IMR-90 (cell line): Measurements from ENCODE around the gene TCF20. TPM values are rescaled to one million over a fixed set of nuclear protein-coding genes. Genes with fewer than 3 reads are reported as not detected.

Experiments
- ATAC-seq: fragments of 200-7000 bp; cut with Tn5 transposase; 2 replicates; pipeline ENCODE4 v1.9.1; 2020; ENCODE audit warnings: low read depth, mild to moderate bottlenecking, moderate library complexity
- BruUV-seq: library from RNA; stranded (reverse); fragments of 400-500 nt; replicated peaks from 2 replicates; lab custom pipeline; 2021; lab: Mats Ljungman, UMichigan
- CTCF ChIA-PET: fragments of 300-600 bp; formaldehyde crosslinking; extraction: SDS; loops from one replicate; lab custom pipeline; 2021; ENCODE audit warnings: antibody characterized with exemption; lab: Yijun Ruan, JAX
- POLR2A ChIA-PET: fragments of 300-600 bp; sonication (Branson Sonifier 250); formaldehyde crosslinking; loops from one replicate; lab custom pipeline; 2022; ENCODE audit warnings: antibody characterized with exemption; ENCODE audit not compliant: unreplicated experiment; lab: Charles Lee
- DNase-seq: peaks from one replicate; pipeline ENCODE4 v3.0.0; 2013
- H2AFZ ChIP-seq: replicated peaks from 2 replicates; pipeline ENCODE3; 2013; ENCODE audit warnings: low read length, mild to moderate bottlenecking; ENCODE audit not compliant: poor library complexity
- H2AK5ac ChIP-seq: 2 replicates; pipeline ENCODE4 v1.6.1; 2013; ENCODE audit warnings: low read depth, low read length, inconsistent platforms
- H2AK9ac ChIP-seq: replicated peaks from 2 replicates; pipeline ENCODE3; 2013; ENCODE audit warnings: mild to moderate bottlenecking, low read depth, low read length, moderate library complexity; ENCODE audit not compliant: poor library complexity
- H2BK120ac ChIP-seq: 2 replicates; pipeline ENCODE4 v1.6.1; 2013; ENCODE audit warnings: low read depth, low read length, inconsistent platforms
- H2BK15ac ChIP-seq: 3 replicates; pipeline ENCODE4 v1.6.1; 2013; ENCODE audit warnings: low read depth, low read length, inconsistent platforms
- H2BK20ac ChIP-seq: 2 replicates; pipeline ENCODE4 v1.6.1; 2013; ENCODE audit warnings: low read depth, mild to moderate bottlenecking, inconsistent platforms, low read length, moderate library complexity
- H2BK5ac ChIP-seq: 2 replicates; pipeline ENCODE4 v1.6.1; 2013; ENCODE audit warnings: mild to moderate bottlenecking, low read depth, low read length, inconsistent platforms; ENCODE audit not compliant: poor library complexity, severe bottlenecking
- H3K14ac ChIP-seq: replicated peaks from 2 replicates; pipeline ENCODE4 v1.6.1; 2013; ENCODE audit warnings: low read depth, low read length, inconsistent platforms
- H3K18ac ChIP-seq: 2 replicates; pipeline ENCODE4 v1.6.1; 2013; ENCODE audit warnings: low read depth, low read length, control low read depth
- H3K23ac ChIP-seq: 2 replicates; pipeline ENCODE4 v1.6.1; 2013; ENCODE audit warnings: low read depth, low read length, inconsistent platforms
- H3K27ac ChIP-seq: 2 replicates; pipeline ENCODE4 v1.5.1; 2013; ENCODE audit warnings: mild to moderate bottlenecking, control low read depth, low read length; ENCODE audit not compliant: insufficient read depth
- H3K27me3 ChIP-seq: 2 replicates; pipeline ENCODE4 v1.6.1; 2013; ENCODE audit warnings: low read length; ENCODE audit not compliant: control insufficient read depth, insufficient read depth
- H3K36me3 ChIP-seq: 2 replicates; pipeline ENCODE4 v1.6.1; 2013; ENCODE audit warnings: low read length, mixed read lengths; ENCODE audit not compliant: control insufficient read depth, insufficient read depth
- H3K4ac ChIP-seq: 2 replicates; pipeline ENCODE4 v1.6.1; 2013; ENCODE audit warnings: low read depth, low read length, inconsistent platforms
- H3K4me1 ChIP-seq: 2 replicates; pipeline ENCODE4 v1.6.1; 2013; ENCODE audit warnings: low read length, mixed read lengths; ENCODE audit not compliant: control insufficient read depth, insufficient read depth
- H3K4me2 ChIP-seq: 2 replicates; pipeline ENCODE4 v1.6.1; 2013; ENCODE audit warnings: low read depth, mild to moderate bottlenecking, control low read depth, low read length, moderate library complexity
- H3K4me3 ChIP-seq: 2 replicates; pipeline ENCODE4 v1.5.1; 2013; ENCODE audit warnings: low read depth, mild to moderate bottlenecking, control low read depth, low read length, moderate library complexity; ENCODE audit not compliant: insufficient read depth
- H3K56ac ChIP-seq: 2 replicates; pipeline ENCODE4 v1.6.1; 2013; ENCODE audit warnings: low read length, inconsistent platforms; ENCODE audit not compliant: insufficient read depth; ENCODE audit errors: extremely low read depth
- H3K79me1 ChIP-seq, 2 experiments: 2 replicates each; pipeline ENCODE4 v1.6.1; 2013; ENCODE audit warnings: low read length in 2 of 2, inconsistent platforms in 1 of 2, low read depth in 1 of 2
- H3K9ac ChIP-seq: 2 replicates; pipeline ENCODE4 v1.6.1; 2013; ENCODE audit warnings: low read depth, low read length, control low read depth
- H3K9me1 ChIP-seq: 2 replicates; pipeline ENCODE4 v1.6.1; 2013; ENCODE audit warnings: low read length, inconsistent platforms; ENCODE audit not compliant: insufficient read depth
- H3K9me3 ChIP-seq: 2 replicates; pipeline ENCODE4 v1.6.1; 2013; ENCODE audit warnings: low read length; ENCODE audit not compliant: control insufficient read depth, insufficient read depth
- H4K20me1 ChIP-seq: 2 replicates; pipeline ENCODE4 v1.6.1; 2013; ENCODE audit warnings: low read length, inconsistent platforms; ENCODE audit not compliant: insufficient read depth
- H4K5ac ChIP-seq: 2 replicates; pipeline ENCODE4 v1.6.1; 2013; ENCODE audit warnings: mild to moderate bottlenecking, low read depth, low read length, control low read depth
- H4K8ac ChIP-seq, 2 experiments: 2 replicates each; pipeline ENCODE4 v1.6.1; 2013; ENCODE audit warnings: low read depth in 2 of 2, low read length in 2 of 2, control low read depth in 1 of 2, inconsistent platforms in 1 of 2
- H4K91ac ChIP-seq: 2 replicates; pipeline ENCODE4 v1.6.1; 2013; ENCODE audit warnings: low read depth, low read length, inconsistent platforms; ENCODE audit not compliant: insufficient read depth
- CEBPB ChIP-seq: IDR thresholded peaks from 2 replicates; pipeline ENCODE4 v1.6.1; 2012; ENCODE audit warnings: low read depth, low read length, improper control_type of control experiment
- CHD1 ChIP-seq: IDR thresholded peaks from 2 replicates; pipeline ENCODE4 v1.6.1; 2012; ENCODE audit warnings: low read depth, low read length, improper control_type of control experiment
- FOS ChIP-seq: fragments of 150-350 bp; IDR thresholded peaks from 2 replicates; pipeline ENCODE4 v1.6.1; 2016; ENCODE audit warnings: low read depth, low read length
- MAFK ChIP-seq: IDR thresholded peaks from 2 replicates; pipeline ENCODE4 v1.6.1; 2012; ENCODE audit warnings: low read depth, low read length, improper control_type of control experiment
- MAZ ChIP-seq: IDR thresholded peaks from 2 replicates; pipeline ENCODE4 v1.6.1; 2012; ENCODE audit warnings: low read depth, mild to moderate bottlenecking, low read length, improper control_type of control experiment, moderate library complexity, borderline replicate concordance
- NFE2L2 ChIP-seq: fragments of 150-350 bp; IDR thresholded peaks from 2 replicates; pipeline ENCODE4 v1.6.1; 2016; ENCODE audit warnings: low read depth, mild to moderate bottlenecking, low read length
- POLR2A ChIP-seq: IDR thresholded peaks from 2 replicates; pipeline ENCODE4 v1.6.1; 2012; ENCODE audit warnings: mild to moderate bottlenecking, low read depth, low read length
- RCOR1 ChIP-seq: IDR thresholded peaks from 2 replicates; pipeline ENCODE4 v1.6.1; 2012; ENCODE audit warnings: mild to moderate bottlenecking, low read length, improper control_type of control experiment; ENCODE audit not compliant: insufficient replicate concordance
- RFX5 ChIP-seq: IDR thresholded peaks from 2 replicates; pipeline ENCODE4 v1.8.0; 2012; ENCODE audit warnings: low read depth, mild to moderate bottlenecking, low read length, moderate library complexity
- SMC3 ChIP-seq: fragments of 150-350 bp; IDR thresholded peaks from 2 replicates; pipeline ENCODE4 v1.6.1; 2016; ENCODE audit warnings: low read depth, mild to moderate bottlenecking, antibody characterized with exemption, low read length, moderate library complexity
- WGBS, 2 experiments: methylation state at CpG; one replicate each; pipeline versions ENCODE4 v1.1.5 to v1.1.7; 2013; ENCODE audit warnings: missing lambda C conversion rate in 2 of 2; ENCODE audit not compliant: insufficient read length in 1 of 2; ENCODE audit errors: extremely low coverage in 2 of 2; 5-methylcytosine and 5-hydroxymethylcytosine counted together
- dilution Hi-C: fragments of 300-500 bp; cut with HindIII; formaldehyde crosslinking; loops from one replicate; pipeline ENCODE4 v1.14.3; 2018; ENCODE audit warnings: low sequenced_read_pairs; ENCODE audit not compliant: unreplicated experiment
- in situ Hi-C: fragments of 300-500 bp; cut with MboI; formaldehyde crosslinking; loops from 3 replicates; pipeline ENCODE4 v1.14.3; 2019; ENCODE audit warnings: low sequenced_read_pairs, inconsistent platforms, mixed read lengths
- intact Hi-C: fragments of 100-400 bp; cut with micrococcal nuclease; formaldehyde crosslinking; loops from 2 replicates; pipeline ENCODE4 v1.10.0; 2022
- polyA plus RNA-seq, 3 experiments: library from polyadenylated mRNA; depleted of rRNA; stranded (reverse); fragments of >200 nt; gene quantifications; 2 replicates each; pipeline ENCODE4 v1.2.3, GENCODE V29; 2012; ENCODE audit warnings: low replicate concordance in 1 of 3
- total RNA-seq: library from RNA; depleted of rRNA; stranded (reverse); fragments of >200 nt; gene quantifications from 2 replicates; pipeline ENCODE4 v1.2.3, GENCODE V29; 2012
- TF ChIP-seq, protein P1 (sequence below): fragments of 150-350 bp; IDR thresholded peaks from 2 replicates; pipeline ENCODE4 v1.6.1; 2016; ENCODE audit warnings: low read depth, mild to moderate bottlenecking, low read length, moderate library complexity, borderline replicate concordance
- TF ChIP-seq, protein P2 (sequence below): fragments of 150-350 bp; IDR thresholded peaks from 2 replicates; pipeline ENCODE4 v1.6.1; 2017; ENCODE audit warnings: mild to moderate bottlenecking, antibody characterized with exemption, low read length, low read depth
- TF ChIP-seq, protein P3 (sequence below): conservative IDR thresholded peaks from 2 replicates; pipeline ENCODE4 v1.5.1; 2012; ENCODE audit warnings: mild to moderate bottlenecking, low read depth, low read length, improper control_type of control experiment

TCF20 gene
- total and polyA plus RNA-seq, 2 of the 4 experiments (the other 2 are of a cell fraction) = 8.9 to 23.7 TPM

DNA sequence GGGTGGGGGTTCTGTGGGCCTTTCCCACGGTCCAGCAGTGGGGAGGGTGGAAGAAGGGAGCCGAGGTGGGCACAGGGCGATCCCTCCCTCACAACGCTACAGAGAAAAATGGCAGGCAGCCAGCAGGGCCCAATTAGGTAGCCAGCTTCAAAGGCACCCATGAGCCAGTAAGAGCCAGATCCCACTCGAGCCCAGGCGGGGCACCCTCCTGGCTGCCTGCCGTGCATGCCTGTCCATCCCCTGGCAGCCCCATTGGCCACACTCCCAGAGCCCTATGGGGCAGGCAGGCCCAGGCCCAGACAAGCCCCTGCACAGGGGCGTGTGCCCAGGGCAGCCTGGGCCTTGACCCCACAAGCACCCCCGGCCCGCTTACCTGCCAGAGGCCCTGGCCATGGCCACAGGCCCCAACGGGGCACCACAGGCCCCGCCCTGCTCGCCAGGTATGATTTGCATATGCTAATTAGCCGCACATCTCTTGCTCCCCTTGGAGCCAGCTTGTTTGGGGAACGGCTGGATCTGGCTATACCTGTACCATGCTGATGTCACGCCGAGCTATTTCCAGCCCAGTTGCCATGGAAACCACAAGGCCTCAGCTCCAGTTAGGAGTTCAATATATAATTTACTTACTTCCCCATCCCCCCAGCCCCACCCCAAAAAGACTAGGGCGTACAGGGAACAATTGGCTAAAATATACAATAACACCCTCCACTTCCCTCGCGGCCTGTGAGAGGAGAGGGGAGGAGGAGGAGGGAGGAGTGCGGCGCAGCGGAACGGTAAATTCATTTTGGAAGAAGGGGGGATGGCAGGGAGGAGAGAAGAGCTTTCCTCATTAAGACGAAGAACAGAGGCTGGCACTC lies 47.5 kb upstream of the TCF20 start:
- Histone ChIP-seq H2BK15ac (no peak overlapping the region), H3K18ac (no peak overlapping the region), H2BK5ac (no peak overlapping the region), H2AK5ac (no peak overlapping the region), H4K20me1 (peaks cover 6% of the 10 kb centered on the region; the same call in 1 of the 2 replicates), H3K36me3 (no peaks in the 10 kb centered on the region), H4K91ac (no peak overlapping the region), H2BK20ac (no peak overlapping the region), H2AK9ac (peak overlapping the region; percentile 42), H3K4me1 (no peaks in the 10 kb centered on the region), H3K4me3 (no peak overlapping the region), H3K9me3 (no peaks in the 10 kb centered on the region), H4K8ac (no peak overlapping the region), H3K27ac (no peak overlapping the region), H3K9ac (no peak overlapping the region), H3K79me1 (no peaks in the 10 kb centered on the region), H2AFZ (no peak overlapping the region), H4K5ac (no peak overlapping the region), H3K27me3 (peaks cover 14% of the 10 kb centered on the region; the same call in 1 of the 2 replicates), H3K9me1 (no peaks in the 10 kb centered on the region), H3K4ac (no peak overlapping the region), H3K4me2 (no peak overlapping the region), H3K14ac (no peak overlapping the region), H2BK120ac (no peak overlapping the region), H3K56ac (no peak overlapping the region), H3K23ac (no peak overlapping the region)
- no TSS peak for BruUV-seq
- POLR2A ChIA-PET = no interaction called here
- CTCF ChIA-PET = no interaction called here
- intact Hi-C loops (no loop called here), dilution Hi-C loops (no loop called here), in situ Hi-C loops (no loop called here)
- ATAC-seq = no peak
- no peak for DNase-seq
- WGBS, 2 experiments = 79% methylated on average over 6 of the region's 25 CpGs; no CpG with 5 or more reads in 1 of the 2 experiments
- TF ChIP-seq MAZ = no peak
- TF ChIP-seq, protein P1, sequence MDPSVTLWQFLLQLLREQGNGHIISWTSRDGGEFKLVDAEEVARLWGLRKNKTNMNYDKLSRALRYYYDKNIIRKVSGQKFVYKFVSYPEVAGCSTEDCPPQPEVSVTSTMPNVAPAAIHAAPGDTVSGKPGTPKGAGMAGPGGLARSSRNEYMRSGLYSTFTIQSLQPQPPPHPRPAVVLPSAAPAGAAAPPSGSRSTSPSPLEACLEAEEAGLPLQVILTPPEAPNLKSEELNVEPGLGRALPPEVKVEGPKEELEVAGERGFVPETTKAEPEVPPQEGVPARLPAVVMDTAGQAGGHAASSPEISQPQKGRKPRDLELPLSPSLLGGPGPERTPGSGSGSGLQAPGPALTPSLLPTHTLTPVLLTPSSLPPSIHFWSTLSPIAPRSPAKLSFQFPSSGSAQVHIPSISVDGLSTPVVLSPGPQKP = no peak
- TF ChIP-seq FOS = no peak
- TF ChIP-seq, protein P2, sequence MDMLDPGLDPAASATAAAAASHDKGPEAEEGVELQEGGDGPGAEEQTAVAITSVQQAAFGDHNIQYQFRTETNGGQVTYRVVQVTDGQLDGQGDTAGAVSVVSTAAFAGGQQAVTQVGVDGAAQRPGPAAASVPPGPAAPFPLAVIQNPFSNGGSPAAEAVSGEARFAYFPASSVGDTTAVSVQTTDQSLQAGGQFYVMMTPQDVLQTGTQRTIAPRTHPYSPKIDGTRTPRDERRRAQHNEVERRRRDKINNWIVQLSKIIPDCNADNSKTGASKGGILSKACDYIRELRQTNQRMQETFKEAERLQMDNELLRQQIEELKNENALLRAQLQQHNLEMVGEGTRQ = no peak
- TF ChIP-seq MAFK = no peak
- TF ChIP-seq RFX5 = no peak
- TF ChIP-seq CEBPB = no peak
- TF ChIP-seq RCOR1 = no peak
- no peak for TF ChIP-seq CHD1
- no peak for TF ChIP-seq POLR2A
- no peak for TF ChIP-seq SMC3
- TF ChIP-seq, protein P3, sequence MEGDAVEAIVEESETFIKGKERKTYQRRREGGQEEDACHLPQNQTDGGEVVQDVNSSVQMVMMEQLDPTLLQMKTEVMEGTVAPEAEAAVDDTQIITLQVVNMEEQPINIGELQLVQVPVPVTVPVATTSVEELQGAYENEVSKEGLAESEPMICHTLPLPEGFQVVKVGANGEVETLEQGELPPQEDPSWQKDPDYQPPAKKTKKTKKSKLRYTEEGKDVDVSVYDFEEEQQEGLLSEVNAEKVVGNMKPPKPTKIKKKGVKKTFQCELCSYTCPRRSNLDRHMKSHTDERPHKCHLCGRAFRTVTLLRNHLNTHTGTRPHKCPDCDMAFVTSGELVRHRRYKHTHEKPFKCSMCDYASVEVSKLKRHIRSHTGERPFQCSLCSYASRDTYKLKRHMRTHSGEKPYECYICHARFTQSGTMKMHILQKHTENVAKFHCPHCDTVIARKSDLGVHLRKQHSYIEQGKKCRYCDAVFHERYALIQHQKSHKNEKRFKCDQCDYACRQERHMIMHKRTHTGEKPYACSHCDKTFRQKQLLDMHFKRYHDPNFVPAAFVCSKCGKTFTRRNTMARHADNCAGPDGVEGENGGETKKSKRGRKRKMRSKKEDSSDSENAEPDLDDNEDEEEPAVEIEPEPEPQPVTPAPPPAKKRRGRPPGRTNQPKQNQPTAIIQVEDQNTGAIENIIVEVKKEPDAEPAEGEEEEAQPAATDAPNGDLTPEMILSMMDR = no peak
- no peak for TF ChIP-seq NFE2L2
